HG03342 (cell line): ENCODE results near the gene FAM163B.

ENCODE experiments used
- ATAC-seq: cut with Tn5 transposase; IDR thresholded peaks from one replicate; pipeline ENCODE4 v1.9.1; 2021; ENCODE audit warnings: mild to moderate bottlenecking, moderate library complexity; ENCODE audit not compliant: unreplicated experiment

The FAM163B gene

DNA sequence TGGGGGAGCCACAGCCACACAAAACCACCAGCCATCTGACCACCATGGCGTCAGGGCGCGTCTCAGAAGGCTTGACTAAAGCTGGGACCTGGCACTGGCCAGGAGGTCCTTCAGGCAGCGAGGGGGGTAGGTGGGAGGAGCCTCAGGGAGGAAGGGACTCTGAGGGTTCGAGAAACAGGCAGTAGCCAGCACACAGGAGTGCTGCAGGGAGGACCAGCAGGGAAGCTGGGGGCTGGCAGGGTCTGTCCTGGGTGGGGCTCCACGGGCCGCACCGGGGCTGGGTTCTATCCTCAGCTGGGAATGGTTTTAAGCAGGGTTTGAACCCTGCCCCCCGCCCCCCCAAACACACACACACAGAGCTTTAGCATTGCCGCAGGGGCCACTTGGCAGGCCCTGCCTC is 7.4 kb downstream of the FAM163B start:
- ATAC-seq: no peak

- no peak for ATAC-seq
Measured at GRCh38 chr9:133600739-133601138, 8.4 kb downstream of the FAM163B start.

DNA sequence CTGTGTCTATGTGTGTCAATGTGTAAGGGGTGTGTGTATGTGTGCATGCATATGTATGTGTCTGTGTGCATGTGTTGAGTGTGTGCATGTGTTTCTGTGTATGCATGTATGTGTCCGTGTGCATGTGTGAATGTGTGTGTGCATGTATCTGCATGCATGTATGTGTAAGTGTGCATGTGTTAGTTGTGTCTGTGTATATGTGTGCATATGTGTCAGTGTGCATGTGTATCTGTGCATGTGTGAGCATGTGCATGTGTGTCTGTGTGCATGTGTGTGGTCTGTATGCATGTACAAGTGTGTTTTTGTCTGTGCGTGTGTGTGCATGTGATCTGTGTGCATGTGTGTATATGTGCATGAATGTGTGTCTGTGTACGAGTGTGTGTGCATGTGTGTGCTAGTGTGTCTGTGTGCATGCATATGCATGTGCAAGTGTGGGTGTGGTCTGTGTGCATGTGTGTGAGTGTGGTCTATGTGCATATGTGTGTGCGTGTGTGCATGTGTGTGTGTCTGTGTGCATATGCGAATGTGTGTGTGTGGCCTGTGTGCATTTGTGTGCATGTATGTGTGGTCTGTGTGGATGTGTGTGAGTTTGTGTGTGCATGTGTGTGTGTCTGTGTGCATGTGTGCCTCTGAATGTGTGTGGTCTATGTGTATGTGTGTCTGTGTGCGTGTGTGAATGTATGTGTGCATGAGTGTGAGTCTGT is 9.6 kb downstream of the FAM163B start:
- no peak for ATAC-seq

- no peak for ATAC-seq
Measured at GRCh38 chr9:133598978-133599377, 10.2 kb downstream of the FAM163B start.

DNA sequence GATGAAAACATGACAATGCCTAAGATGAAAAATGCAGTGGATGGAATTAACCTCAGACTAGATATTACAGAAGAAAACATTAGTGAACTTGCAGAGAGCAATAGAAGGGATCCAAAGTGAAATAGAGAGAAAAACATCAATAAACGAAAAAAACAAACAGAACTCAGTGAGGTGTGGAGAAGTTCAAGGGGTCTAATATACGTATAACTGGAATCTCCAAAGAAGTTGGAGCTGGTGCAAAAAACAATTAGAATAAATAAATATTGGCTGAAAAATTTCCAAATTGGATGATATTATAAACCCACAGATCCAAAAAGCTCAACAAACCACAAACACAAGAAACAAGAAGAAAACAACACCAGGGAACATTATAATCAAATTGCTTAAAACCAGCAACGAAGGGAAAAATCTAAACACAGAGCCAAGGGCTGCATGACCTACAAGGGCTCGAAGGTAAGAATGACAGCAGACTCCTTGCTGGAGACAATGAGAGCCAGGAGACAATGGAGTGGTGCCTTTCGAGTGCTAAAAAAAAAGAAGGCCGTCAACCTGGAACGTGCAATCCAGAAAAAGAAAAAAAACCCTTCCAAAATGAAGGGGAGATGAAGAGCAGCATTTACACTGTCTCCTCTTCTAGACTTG is 11.8 kb downstream of the FAM163B start:
- ATAC-seq: no peak

- ATAC-seq: no peak
Measured at GRCh38 chr9:133595910-133596309, 13.3 kb downstream of the FAM163B start.

GRCh38 chr9:133594310-133594709 is 14.9 kb downstream of the FAM163B start:
- no peak for ATAC-seq

GRCh38 chr9:133593587-133594253 is 15.5 kb downstream of the FAM163B start:
- no peak for ATAC-seq

DNA sequence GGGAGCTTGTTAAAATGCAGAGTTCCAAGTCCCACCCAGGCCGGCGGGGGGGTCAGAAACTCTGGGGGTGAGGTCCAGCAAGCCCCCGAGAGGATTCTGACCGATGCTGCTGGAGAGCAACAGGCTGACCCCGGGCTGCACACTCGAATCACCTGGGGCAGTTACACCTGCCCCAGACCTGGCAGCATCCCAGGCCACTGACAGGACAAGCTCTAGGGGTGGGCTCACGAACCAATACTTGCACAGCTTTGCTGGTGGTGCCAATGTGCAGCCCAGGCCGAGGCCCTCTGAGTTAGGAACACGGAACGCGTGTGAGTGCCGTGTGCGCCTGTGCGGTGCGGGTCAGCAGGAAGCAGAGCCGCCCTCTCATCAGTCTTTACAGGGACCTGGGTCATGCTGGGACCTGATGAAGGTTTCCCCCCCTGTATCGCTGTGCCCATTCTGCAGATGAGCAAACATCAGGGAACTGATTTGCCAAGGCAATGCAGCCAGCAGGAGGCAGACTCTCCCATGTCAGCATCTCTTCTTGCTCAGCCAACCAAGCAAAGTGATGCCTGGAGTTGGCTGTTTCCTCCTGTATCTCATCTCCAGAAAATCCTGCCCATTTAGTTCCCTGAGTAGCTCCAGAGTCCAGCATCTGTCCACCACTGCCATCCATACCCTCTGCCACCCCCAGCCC is 16.3 kb downstream of the FAM163B start:
- ATAC-seq: no peak

- ATAC-seq: no peak
Measured at GRCh38 chr9:133591985-133592384, 17.2 kb downstream of the FAM163B start.

DNA sequence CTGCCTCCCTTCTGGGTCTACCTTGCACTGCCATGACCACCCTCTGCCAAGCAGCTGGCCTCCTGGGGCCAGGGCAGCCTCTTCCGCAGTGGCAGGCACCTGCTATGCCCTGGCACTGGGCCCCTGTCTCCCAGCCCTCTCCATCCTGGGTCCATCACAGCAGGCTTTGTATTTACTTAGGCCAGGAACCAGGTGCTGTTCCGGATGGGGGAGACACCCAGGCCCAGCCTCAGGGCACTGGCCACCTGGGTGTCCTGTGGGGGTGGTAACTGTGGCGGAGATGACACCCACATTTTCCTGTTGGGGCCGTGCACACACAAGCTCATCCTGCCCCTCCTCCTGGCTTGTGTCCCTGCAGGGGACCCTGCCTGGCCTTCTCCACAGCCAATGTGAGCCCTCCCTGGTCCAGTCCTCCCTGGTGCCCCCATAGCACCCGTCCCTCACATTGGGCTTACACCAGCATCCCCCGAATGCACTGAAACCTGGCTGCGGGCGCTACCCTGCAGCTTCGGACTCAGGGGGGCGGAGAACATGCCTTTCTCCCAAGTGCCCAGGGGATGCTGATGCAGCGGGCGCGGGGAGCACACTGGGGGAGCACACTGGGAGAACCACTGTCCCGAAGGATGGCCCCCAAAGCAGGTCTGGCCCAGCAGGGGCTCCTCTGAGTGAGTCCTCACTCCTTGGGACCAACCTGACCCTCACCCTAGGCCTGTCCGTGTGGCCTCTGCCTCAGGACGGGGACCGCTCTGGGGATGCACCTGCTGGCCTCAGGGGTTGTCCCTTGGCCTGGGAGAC is 17.9 kb downstream of the FAM163B start:
- ATAC-seq: no peak

DNA sequence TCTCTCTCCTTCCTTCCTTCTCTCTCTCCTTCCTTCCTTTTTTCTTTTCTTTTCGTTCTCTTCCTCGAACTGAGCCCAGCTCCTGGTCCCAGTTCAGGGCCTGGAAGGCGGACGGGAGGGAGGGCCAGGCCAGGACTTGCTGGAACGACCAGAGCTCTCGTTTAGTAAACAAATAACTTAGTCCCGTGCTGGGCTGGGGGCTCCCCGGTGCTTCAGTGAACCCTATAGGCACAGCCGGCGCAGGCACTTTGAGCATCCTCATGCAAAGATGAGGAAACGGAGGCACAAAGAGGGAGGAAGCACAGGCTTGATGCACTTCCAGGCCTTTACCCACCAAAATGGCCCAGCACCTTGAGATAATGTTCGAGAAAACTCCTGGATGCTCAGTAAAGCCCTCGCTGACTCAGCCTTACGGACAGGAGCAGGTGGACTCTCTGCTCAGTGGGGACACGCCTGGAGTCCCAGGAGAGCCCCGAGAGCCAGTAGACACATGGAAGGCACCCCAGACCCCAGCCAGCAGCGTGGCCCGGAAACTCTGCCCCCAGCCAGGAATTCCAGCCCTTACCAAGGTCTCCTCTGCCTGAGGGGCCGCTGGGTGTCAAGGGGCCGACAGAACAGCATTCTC is 18.8 kb downstream of the FAM163B start:
- no peak for ATAC-seq

GRCh38 chr9:133589454-133590227 is 19.5 kb downstream of the FAM163B start:
- ATAC-seq: no peak

- no peak for ATAC-seq
Measured at GRCh38 chr9:133587466-133587865, 21.7 kb downstream of the FAM163B start.

- no peak for ATAC-seq
Measured at GRCh38 chr9:133587051-133587450, 22.1 kb downstream of the FAM163B start.

GRCh38 chr9:133585481-133586351 is 23.5 kb downstream of the FAM163B start:
- no peak for ATAC-seq

DNA sequence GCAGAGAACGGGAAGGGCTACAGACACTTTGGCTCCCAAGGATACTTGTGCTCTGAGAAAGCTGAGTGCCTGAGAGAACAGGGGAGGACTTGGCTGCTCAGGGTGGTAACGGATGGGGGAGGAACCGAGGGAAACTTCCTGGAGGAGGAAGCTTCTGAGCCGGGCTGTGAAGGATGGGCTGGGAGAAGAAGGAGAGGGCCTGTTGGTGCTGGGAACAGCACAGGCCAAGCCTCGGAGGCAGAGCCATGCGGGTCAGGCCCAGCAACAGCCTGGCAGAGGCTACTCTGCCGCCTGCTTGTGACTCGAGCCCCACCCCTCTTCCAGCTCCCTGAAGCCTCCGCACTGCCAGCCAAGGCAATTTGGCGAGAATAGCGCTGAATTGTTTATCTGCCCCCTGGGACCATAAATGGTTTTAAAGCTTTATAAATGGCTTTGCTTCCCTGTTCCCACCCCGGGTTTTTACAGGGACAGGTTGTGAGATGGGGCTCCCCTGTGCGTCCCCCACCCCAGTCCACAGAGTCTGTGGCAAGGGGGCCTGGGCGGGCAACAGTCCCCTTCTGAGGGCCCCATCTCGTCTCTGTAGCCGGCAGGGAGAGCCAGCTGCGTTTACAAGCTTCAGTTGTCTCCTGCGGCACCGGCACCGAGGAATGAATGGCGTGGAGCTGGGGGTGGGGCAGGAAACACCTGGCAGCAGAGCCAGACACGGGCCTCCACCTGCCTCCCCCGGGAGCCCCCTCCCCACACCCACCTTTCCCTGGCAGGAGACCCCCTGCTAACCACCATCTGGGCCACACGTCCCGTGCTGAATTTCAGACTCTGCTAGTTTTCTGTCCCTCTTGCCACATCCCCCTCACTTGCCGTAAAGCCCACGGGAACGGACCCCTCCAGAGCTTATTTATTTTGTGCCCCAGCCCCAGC is 24.4 kb downstream of the FAM163B start:
- no peak for ATAC-seq

DNA sequence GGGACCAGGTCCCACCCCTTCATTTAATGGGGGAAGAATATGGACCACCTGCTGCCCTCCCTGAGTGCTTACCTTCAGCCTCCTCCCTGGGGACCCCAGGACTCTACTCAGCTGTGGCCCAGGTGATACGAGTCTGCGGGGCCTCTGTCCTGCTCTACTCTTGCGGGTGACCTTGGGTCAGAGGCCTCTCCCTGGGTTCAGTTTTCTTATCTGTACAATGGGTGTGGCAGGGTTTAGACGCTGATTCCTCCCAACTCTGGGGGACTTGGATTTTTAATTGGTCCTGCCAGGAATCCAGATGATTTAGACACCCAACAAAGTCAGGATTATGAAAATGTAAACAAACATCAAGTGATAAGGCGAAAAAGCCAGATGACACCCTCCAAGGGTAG is 25.0 kb downstream of the FAM163B start:
- ATAC-seq: no peak
